Activated CD4-positive, alpha-beta T cell treated with anti-CD3 and anti-CD28 coated beads for 24 hours (primary cell): ENCODE measurements around the gene EOLA1.
"Not testable (repeated sequence)": the region's sequence is repeated elsewhere in the genome, so short reads cannot be mapped to it uniquely, and the experiment has no call there.

ENCODE experiments used
- DNase-seq, 2 donors: peaks; one replicate each; pipeline ENCODE4 v3.0.0-alpha.2; 2020; ENCODE audit warnings: low read depth in 2 of 2

EOLA1 gene

GRCh38 chrX:149540621-149541520, at the start of gene EOLA1:
Gene EOLA1, plus strand, starts transcription at chrX:149541012. Its CDS starts 4,619 bp downstream, at chrX:149545631.
- DNase-seq, result peak; percentile 68 to 77

GRCh38 chrX:149491812-149492211, 49.0 kb upstream of the EOLA1 start:
- DNase-seq, result no peak

DNA sequence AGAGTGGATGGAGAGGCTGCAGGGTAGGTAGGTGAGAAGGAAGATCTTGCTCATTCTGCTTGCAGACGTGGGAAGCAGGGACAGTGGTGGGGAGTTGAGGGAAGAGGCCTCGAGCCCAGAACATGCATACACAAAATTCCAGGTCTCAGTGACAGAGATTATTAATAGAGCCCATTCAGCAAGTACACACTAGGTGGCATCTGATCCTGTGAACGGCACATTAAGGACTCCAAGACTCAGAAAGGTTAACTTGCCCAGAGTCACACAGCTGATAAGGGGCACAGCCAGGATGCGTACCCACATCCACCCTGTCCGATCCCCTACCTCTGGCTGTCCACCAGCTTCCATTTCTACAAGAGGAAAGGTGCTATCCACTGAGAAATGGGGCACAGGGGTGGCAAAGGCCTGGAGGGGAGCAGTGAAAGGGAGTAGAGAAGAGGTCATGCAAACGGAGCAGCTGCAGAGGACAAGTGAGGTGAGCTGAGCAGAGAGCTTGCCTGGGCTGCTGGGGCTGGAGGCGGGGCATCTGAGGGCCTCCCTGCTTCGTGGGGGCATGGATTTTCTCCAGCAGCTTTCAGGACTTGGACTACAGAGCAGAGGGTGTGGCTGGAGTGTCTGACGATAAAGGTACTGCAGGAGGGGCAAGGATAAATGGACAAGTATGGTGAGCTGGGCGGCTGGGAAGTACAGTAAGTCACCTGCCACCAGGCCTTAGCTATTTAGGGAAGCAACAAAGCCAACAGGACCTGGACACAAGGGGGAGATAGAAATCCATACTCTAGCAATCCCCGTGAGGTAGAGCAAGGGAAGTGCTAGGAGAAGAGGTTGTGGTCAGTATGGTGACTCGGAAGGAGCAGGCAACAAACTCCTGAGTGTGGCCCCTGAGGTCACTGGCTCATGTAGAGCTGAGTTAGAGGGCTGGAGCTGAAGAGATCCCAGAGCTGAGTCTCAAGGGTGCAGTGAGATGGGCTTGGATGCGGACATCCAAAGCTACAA, 46.9 kb upstream of the EOLA1 start:
- no peak for DNase-seq

- DNase-seq, result no peak
These were observed 45.8 kb upstream of the EOLA1 start for GRCh38 chrX:149494844-149495565.

DNA sequence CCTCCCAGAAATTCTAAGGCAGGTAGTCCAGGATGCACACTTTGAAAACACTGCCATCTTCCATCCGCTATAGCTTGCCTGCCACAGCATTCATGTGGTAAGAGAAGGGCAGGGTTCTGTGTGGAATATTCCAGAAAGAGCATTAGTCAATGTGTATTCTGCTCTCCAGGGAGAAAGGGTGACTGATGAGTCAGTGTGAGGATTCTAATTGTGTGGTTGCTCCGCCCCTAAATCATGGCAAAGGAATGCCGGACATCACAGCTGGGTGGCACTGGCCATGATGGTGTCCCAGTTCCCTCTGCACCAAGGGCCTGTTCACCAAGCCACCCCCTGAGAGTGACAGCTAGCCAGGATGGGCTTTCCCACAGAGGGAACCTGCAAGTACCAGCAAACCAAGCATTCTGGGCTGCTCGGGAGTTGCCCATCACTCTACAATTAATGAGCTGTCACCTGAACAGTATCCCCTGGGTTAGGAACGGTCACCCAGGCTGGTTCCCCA, 45.2 kb upstream of the EOLA1 start:
- DNase-seq, result no peak

GRCh38 chrX:149497054-149497453, 43.8 kb upstream of the EOLA1 start:
- no peak for DNase-seq

DNA sequence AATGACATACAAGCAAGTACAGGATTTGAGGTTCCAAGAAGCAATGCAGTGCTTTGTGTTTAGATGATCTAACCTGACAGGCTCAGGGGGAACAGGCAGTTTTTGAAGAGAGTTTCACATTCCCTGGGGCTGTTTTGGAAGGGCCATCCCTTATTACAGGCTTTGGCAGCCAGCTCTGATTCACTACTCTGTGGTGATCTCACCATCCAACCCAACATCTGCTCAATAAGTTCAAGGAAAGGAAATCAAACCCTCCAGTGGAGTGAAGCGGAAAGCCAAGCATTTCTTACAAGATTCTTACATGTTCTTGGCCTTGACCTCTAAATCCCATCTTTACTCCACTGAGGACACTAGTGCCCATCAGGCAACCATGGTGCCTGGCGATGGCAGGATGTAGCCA, 43.2 kb upstream of the EOLA1 start:
- no peak for DNase-seq

GRCh38 chrX:149498767-149499166, 42.0 kb upstream of the EOLA1 start:
- DNase-seq, result no peak

DNA sequence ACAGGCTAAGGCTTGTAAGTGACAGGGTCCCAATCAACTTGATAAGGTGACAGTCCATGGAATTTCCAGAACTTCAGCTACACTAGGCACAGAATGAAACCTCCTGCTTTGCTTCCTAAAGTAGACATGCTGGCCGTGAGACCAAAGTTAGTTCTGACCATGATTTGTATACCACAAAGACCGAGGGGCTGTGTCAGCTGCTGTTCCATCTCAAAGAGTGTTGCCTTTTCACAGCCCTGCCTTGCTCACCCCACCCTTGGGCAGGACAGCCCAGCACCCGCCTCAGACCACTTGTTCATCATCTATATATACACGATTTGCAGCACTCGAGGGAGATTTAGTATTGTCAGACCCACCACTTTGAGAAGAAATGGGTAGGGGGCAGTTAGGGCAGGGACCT, 41.0 kb upstream of the EOLA1 start:
- no peak for DNase-seq

DNA sequence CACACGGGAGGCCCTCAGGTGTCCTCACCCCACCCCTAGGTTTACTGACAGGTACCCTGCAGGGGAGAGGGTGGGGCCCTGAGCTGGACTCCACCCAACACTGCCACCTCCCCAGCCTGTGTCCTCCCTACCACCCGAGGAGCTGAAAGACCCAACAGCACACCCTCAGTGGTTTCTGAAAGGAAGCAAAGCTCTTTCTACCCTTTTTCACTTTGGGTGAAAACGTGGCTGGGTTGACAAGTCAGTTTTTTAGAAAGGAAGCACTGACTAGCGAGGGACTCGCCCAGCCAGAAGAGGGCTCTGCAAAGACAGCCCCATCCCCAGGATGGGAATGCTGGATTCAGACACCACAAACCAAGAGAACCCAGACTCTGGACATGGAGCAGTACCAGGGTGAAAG, 37.9 kb upstream of the EOLA1 start:
- not testable (repeated sequence) for DNase-seq

DNA sequence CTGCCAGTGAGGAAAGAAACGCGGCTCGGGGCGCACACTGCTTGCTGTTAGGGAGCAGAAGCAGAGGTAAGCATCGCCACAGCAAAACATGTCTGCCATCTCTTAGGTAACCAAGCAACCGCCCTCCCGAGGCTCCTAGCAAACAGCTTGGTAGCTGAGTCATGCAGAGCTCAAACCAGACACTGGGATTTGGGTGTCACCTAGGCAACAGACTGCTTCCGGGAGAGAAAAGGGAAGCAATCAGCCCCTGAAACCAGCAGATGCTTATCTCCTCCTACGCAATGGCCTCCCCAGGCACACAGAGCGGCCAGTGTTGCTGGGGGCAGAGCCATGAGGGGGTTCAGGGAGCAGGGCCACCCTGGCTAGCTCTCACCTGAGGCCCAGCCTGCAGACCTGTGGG, 37.4 kb upstream of the EOLA1 start:
- DNase-seq, result peak; percentile 6 to 33

- peak; percentile 29 to 33 for DNase-seq
These were observed 36.4 kb upstream of the EOLA1 start for GRCh38 chrX:149504226-149504914.

DNA sequence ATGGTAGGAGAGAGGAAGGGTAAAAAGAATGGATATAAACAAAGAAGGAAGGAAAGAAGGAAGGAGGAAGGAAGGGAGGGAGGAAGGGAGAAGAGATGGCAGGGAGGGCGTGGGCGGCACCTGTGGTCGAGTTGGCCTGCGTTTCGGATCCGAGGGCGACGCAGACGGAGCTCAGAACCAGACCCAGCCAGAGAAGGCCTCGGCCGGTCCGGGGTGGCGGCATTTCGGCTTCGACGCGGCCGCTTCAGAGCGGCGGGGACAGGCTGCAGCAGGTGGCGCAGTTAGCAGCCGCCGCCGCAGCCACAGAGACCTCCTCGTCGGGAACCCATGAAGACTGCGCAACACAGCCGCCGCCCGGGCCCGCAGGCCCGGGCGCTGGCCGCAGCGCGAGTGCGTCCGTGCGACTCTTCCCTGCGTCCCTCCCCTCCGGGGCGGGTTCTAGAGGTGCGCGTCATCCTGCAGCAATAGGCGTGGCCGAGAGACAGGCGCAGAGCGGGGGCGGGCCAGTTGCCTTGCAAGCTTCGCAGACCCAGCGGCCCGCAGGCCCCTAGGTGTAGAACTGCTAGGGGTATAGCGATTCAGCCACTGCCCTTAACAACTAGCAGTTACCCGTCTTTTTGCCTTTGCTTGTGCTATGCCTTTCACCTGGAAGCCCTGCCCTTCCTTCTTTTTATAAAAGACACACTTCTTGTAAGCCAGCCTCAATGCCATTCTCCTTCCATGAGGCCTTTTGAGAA, 35.7 kb upstream of the EOLA1 start, which contains the start of gene IDS:
Gene IDS (minus strand): TSS at position 392 of the 737 bp plus-strand sequence. CDS start 169 bp downstream, at position 223.
- peak; percentile 68 for DNase-seq

DNA sequence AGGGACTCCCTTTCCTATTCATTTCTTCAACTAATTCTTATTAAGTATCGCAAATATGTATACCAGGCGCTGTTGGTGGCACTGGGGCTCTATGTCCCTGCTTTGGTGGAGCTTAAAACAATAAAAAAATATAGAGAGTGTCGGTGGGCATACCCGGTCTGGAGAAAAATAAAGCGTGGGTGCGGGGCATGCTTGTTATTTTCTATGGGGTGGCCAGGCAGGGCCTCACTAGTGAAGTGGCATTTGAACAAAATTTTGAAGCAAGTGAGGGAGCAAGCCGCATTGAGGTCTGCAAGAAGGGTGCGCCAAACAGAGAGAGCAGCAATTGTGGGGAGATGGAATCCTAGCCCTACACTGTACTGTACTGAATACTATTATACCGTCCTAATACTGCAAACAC, 35.1 kb upstream of the EOLA1 start:
- DNase-seq, result no peak

GRCh38 chrX:149506349-149506748, 34.5 kb upstream of the EOLA1 start:
- no peak for DNase-seq

DNA sequence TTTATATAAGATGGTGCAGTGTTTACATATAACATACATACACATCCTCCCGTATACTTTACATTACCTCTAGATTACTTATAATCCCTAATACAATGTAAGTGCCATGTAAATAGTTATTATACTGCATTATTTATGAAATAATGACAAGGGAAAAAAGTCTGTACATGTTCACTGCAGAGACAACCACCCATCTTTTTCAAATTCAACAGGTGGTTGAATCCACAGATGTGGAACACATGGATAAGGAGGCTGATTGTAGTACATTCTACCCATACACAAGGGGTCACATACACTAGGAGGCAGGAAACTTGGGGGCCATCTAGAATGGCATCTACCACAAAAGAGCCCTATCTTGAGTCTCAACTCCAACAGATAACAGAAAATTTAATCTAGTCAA, 32.3 kb upstream of the EOLA1 start:
- no peak for DNase-seq

- no peak for DNase-seq
These were observed 30.4 kb upstream of the EOLA1 start for GRCh38 chrX:149510386-149510785.

GRCh38 chrX:149511081-149511480, 29.7 kb upstream of the EOLA1 start:
- DNase-seq, result no peak

DNA sequence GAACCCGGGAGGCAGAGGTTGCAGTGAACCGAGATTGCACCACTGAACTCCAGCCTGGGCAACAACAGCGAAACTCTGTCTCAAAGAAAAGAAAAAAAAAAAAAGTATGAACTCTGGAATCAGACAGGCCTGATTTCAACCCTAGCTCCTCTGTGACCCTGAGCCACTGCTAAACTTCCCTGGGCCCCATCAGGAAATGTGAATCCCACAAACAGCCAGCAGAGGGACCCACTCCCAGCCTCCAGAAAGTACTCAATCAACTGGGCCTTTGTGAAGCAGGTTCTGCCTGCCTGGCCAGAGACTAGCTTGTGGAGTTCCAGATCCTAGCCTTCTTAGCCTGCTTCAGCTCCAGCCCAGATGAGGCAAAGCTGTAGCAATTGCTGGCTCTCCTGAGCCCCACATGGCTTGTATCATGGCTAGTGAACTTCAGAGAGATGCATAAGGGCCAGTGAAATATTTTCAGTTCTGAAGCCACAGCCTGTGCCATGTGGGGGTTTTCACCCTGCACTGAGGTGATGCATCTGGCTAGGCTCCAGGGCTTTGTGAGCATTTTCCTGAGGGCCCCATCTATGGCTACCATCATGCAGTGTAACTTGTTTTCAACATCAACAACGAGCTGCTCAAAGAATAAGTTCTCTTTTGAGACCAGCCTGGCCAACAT, 28.5 kb upstream of the EOLA1 start:
- DNase-seq, result peak; percentile 17 to 31
